Mesenchymal stem cell (in vitro differentiated cells and primary cell): ENCODE measurements around the gene LRTM1.

Experiments used
- DNase-seq: peaks from one replicate; pipeline ENCODE4 v3.0.0-alpha.2; 2013
- H2AFZ ChIP-seq: one replicate; pipeline ENCODE4 v1.6.1; 2013; ENCODE audit warnings: low read depth, mild to moderate bottlenecking, control low read depth, inconsistent platforms, low read length, moderate library complexity
- H2AK5ac ChIP-seq: 2 replicates; pipeline ENCODE4 v1.6.1; 2013; ENCODE audit warnings: low read length, moderate library complexity, mild to moderate bottlenecking, inconsistent platforms; ENCODE audit not compliant: severe bottlenecking
- H2BK120ac ChIP-seq: one replicate; pipeline ENCODE4 v1.6.1; 2013; ENCODE audit warnings: low read depth, mild to moderate bottlenecking, inconsistent platforms, low read length, moderate library complexity
- H2BK12ac ChIP-seq, 2 experiments: one replicate each; pipeline ENCODE4 v1.6.1; 2013; ENCODE audit warnings: inconsistent platforms in 2 of 2, low read length in 2 of 2, mild to moderate bottlenecking in 2 of 2, moderate library complexity in 2 of 2, control low read depth in 1 of 2
- H2BK15ac ChIP-seq: one replicate; pipeline ENCODE4 v1.6.1; 2013; ENCODE audit warnings: mild to moderate bottlenecking, low read depth, inconsistent platforms; ENCODE audit not compliant: poor library complexity, severe bottlenecking
- H2BK5ac ChIP-seq: 2 replicates; pipeline ENCODE4 v1.6.1; 2013; ENCODE audit warnings: low read depth, mild to moderate bottlenecking, low read length, control low read depth, inconsistent platforms; ENCODE audit not compliant: poor library complexity, severe bottlenecking
- H3K14ac ChIP-seq, 2 experiments: one replicate each; pipeline ENCODE4 v1.6.1; 2013; ENCODE audit warnings: inconsistent platforms in 2 of 2, low read length in 2 of 2, control low read depth in 1 of 2, mild to moderate bottlenecking in 1 of 2, moderate library complexity in 1 of 2
- H3K18ac ChIP-seq, 2 experiments: one replicate each; pipeline ENCODE4 v1.6.1; 2013; ENCODE audit warnings: inconsistent platforms in 2 of 2, low read length in 2 of 2, control low read depth in 1 of 2, low read depth in 1 of 2, mild to moderate bottlenecking in 1 of 2
- H3K23ac ChIP-seq, 2 experiments: one replicate each; pipeline ENCODE4 v1.6.1; 2013; ENCODE audit warnings: inconsistent platforms in 2 of 2, low read length in 2 of 2, mild to moderate bottlenecking in 2 of 2, moderate library complexity in 2 of 2, control low read depth in 1 of 2
- H3K27ac ChIP-seq: 2 replicates; pipeline ENCODE4 v1.5.1; 2013; ENCODE audit warnings: mild to moderate bottlenecking, moderate library complexity, low read length, control low read depth, inconsistent platforms; ENCODE audit not compliant: poor library complexity, severe bottlenecking
- H3K27me3 ChIP-seq, 2 experiments: 2 replicates each; pipeline versions ENCODE4 v1.6.1 to v1.7.0; 2013; ENCODE audit warnings: low read length in 2 of 2, mild to moderate bottlenecking in 2 of 2, moderate library complexity in 2 of 2, control low read depth in 1 of 2, inconsistent platforms in 1 of 2; ENCODE audit not compliant: control insufficient read depth in 1 of 2, insufficient read depth in 1 of 2
- H3K36me3 ChIP-seq, 2 experiments: 2 replicates each; pipeline versions ENCODE4 v1.6.1 to v1.7.0; 2013; ENCODE audit warnings: low read length in 2 of 2, control low read depth in 1 of 2, inconsistent platforms in 1 of 2, low read depth in 1 of 2, mild to moderate bottlenecking in 1 of 2; ENCODE audit not compliant: insufficient read depth in 2 of 2, control insufficient read depth in 1 of 2
- H3K4ac ChIP-seq, 2 experiments: one replicate each; pipeline ENCODE4 v1.6.1; 2013; ENCODE audit warnings: inconsistent platforms in 2 of 2, low read length in 2 of 2, mild to moderate bottlenecking in 2 of 2, moderate library complexity in 2 of 2, control low read depth in 1 of 2, low read depth in 1 of 2
- H3K4me1 ChIP-seq: 2 replicates; pipeline ENCODE4 v1.6.1; 2013; ENCODE audit warnings: low read depth, low read length, control low read depth; ENCODE audit not compliant: control insufficient read depth, insufficient read depth
- H3K4me2 ChIP-seq: 2 replicates; pipeline ENCODE4 v1.6.1; 2013; ENCODE audit warnings: low read length, mild to moderate bottlenecking, inconsistent platforms; ENCODE audit not compliant: poor library complexity, severe bottlenecking
- H3K4me3 ChIP-seq, 2 experiments: 2 replicates each; pipeline versions ENCODE4 v1.5.1 to v1.7.0; 2013; ENCODE audit warnings: low read length in 2 of 2, mild to moderate bottlenecking in 2 of 2, control low read depth in 1 of 2, low read depth in 1 of 2; ENCODE audit not compliant: insufficient read depth in 1 of 2
- H3K79me1 ChIP-seq: replicated peaks from 2 replicates; pipeline ENCODE4 v1.6.1; 2013; ENCODE audit warnings: mild to moderate bottlenecking, control low read depth, low read length, inconsistent platforms; ENCODE audit not compliant: poor library complexity, severe bottlenecking
- H3K9ac ChIP-seq: 2 replicates; pipeline ENCODE4 v1.7.0; 2013; ENCODE audit warnings: mild to moderate bottlenecking, low read length, moderate library complexity
- H3K9me3 ChIP-seq: 2 replicates; pipeline ENCODE4 v1.7.0; 2013; ENCODE audit warnings: mild to moderate bottlenecking, low read length; ENCODE audit not compliant: control insufficient read depth
- H4K8ac ChIP-seq: one replicate; pipeline ENCODE4 v1.6.1; 2013; ENCODE audit warnings: inconsistent platforms, mild to moderate bottlenecking, low read length, moderate library complexity
- H4K91ac ChIP-seq: one replicate; pipeline ENCODE4 v1.6.1; 2013; ENCODE audit warnings: mild to moderate bottlenecking, low read length, inconsistent platforms
- WGBS: methylation state at CpG from one replicate; pipeline ENCODE4 v1.1.7; 2013; ENCODE audit warnings: mixed read lengths; 5-methylcytosine and 5-hydroxymethylcytosine counted together

Gene LRTM1

GRCh38 chr3:54918516-54918915, 9.3 kb downstream of the LRTM1 start:
- Histone ChIP-seq H2AFZ (no peak overlapping the region), H3K4me2 (no peak overlapping the region), H3K14ac (no peak overlapping the region), H2AK5ac (no peak overlapping the region), H4K8ac (no peak overlapping the region), H4K91ac (no peak overlapping the region), H3K27ac (no peak overlapping the region), H2BK120ac (no peak overlapping the region), H3K79me1 (no peaks in the 10 kb centered on the region), H3K4me3 (no peak overlapping the region), H2BK12ac (no peak overlapping the region), H3K18ac (no peak overlapping the region), H3K4ac (no peak overlapping the region), H3K9ac (no peak overlapping the region), H3K4me1 (peaks cover 2% of the 10 kb centered on the region), H2BK5ac (no peak overlapping the region), H2BK15ac (no peak overlapping the region), H3K23ac (no peak overlapping the region), H3K9me3 (no peaks in the 10 kb centered on the region), H3K27me3 (no peaks in the 10 kb centered on the region), H3K36me3 (no peaks in the 10 kb centered on the region)
- 94% methylated on average over 12 of the region's 12 CpGs for WGBS
- DNase-seq = no peak

DNA sequence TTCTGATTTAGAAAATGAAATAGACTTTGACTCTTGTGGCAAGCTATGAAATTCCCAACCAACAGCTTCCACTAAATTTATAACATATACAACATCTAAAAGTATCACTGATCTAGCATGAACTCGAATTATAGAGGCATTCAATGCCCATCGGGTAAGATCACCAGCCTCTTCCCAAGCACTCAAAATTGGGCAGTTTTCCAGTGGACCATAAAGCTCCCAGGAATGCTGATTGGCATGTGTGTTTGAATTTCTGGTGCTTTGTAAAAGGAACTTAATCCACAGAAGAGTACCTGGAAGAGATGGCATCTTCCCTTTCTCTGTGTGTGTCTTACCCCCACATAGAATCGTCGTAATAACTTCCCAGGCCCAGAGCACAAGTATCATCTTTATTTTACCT, 10.0 kb downstream of the LRTM1 start:
- Histone ChIP-seq H2BK12ac (no peak overlapping the region), H3K27ac (no peak overlapping the region), H3K4me2 (no peak overlapping the region), H3K79me1 (no peaks in the 10 kb centered on the region), H3K18ac (no peak overlapping the region), H3K36me3 (no peaks in the 10 kb centered on the region), H3K27me3 (no peaks in the 10 kb centered on the region), H2AFZ (no peak overlapping the region), H3K4me3 (no peak overlapping the region), H2AK5ac (no peak overlapping the region), H3K9ac (no peak overlapping the region), H4K91ac (no peak overlapping the region), H4K8ac (no peak overlapping the region), H3K14ac (no peak overlapping the region), H3K4ac (no peak overlapping the region), H2BK120ac (no peak overlapping the region), H3K23ac (no peak overlapping the region), H3K4me1 (peaks cover 2% of the 10 kb centered on the region), H3K9me3 (no peaks in the 10 kb centered on the region), H2BK5ac (no peak overlapping the region), H2BK15ac (no peak overlapping the region)
- no peak for DNase-seq
- WGBS = 79% methylated on average over 4 of the region's 4 CpGs

GRCh38 chr3:54917174-54917573, 10.7 kb downstream of the LRTM1 start:
- H3K4me1 ChIP-seq = peaks cover 2% of the 10 kb centered on the region
- H2BK120ac ChIP-seq = no peak overlapping the region
- no peaks in the 10 kb centered on the region for H3K79me1 ChIP-seq
- no peaks in the 10 kb centered on the region for H3K36me3 ChIP-seq
- DNase-seq = no peak
- H3K4me3 ChIP-seq = no peak overlapping the region
- no peak overlapping the region for H2AFZ ChIP-seq
- H4K91ac ChIP-seq = no peak overlapping the region
- H3K27ac ChIP-seq = no peak overlapping the region
- no peak overlapping the region for H3K23ac ChIP-seq
- H2BK5ac ChIP-seq = no peak overlapping the region
- H4K8ac ChIP-seq = no peak overlapping the region
- H3K4ac ChIP-seq = no peak overlapping the region
- no peak overlapping the region for H2BK15ac ChIP-seq
- WGBS = 100% methylated on average over 1 of the region's 2 CpGs
- no peak overlapping the region for H2BK12ac ChIP-seq
- H3K18ac ChIP-seq = no peak overlapping the region
- no peak overlapping the region for H3K9ac ChIP-seq
- no peaks in the 10 kb centered on the region for H3K27me3 ChIP-seq
- no peak overlapping the region for H3K4me2 ChIP-seq
- H3K9me3 ChIP-seq = peaks cover 2% of the 10 kb centered on the region
- H3K14ac ChIP-seq = no peak overlapping the region
- no peak overlapping the region for H2AK5ac ChIP-seq

GRCh38 chr3:54916732-54917131, 11.1 kb downstream of the LRTM1 start:
- Histone ChIP-seq H3K4me1 (peaks cover 2% of the 10 kb centered on the region), H3K14ac (no peak overlapping the region), H3K79me1 (no peaks in the 10 kb centered on the region), H2BK5ac (no peak overlapping the region), H3K18ac (no peak overlapping the region), H2BK120ac (no peak overlapping the region), H3K9ac (no peak overlapping the region), H3K4me2 (no peak overlapping the region), H2AFZ (no peak overlapping the region), H4K91ac (no peak overlapping the region), H3K9me3 (peaks cover 7% of the 10 kb centered on the region), H2AK5ac (no peak overlapping the region), H2BK15ac (no peak overlapping the region), H3K23ac (no peak overlapping the region), H3K4ac (no peak overlapping the region), H3K4me3 (no peak overlapping the region), H4K8ac (no peak overlapping the region), H2BK12ac (no peak overlapping the region), H3K36me3 (no peaks in the 10 kb centered on the region), H3K27me3 (no peaks in the 10 kb centered on the region), H3K27ac (no peak overlapping the region)
- no peak for DNase-seq
